Right atrium auricular region (tissue), 2 donors: ENCODE measurements around the gene TFB1M. TPM values are rescaled to one million over a fixed set of nuclear protein-coding genes. Genes with fewer than 3 reads are reported as not detected.

Source experiments
- DNase-seq: peaks from one replicate; pipeline ENCODE4 v3.0.0-alpha.2; 2019; ENCODE audit warnings: low spot score
- H3K27ac ChIP-seq, 2 donors: fragments of 200-600 bp; sonication (generic); 1 replicate in 1 of 2; 2 replicates in 1 of 2; pipeline ENCODE4 v1.5.1; 2016 to 2019
- H3K27me3 ChIP-seq, 2 donors: fragments of 200-600 bp; sonication (generic); one replicate each; pipeline versions ENCODE4 v1.5.1 to v1.6.0; 2017 to 2019
- H3K36me3 ChIP-seq: fragments of 200-600 bp; sonication (generic); one replicate; pipeline ENCODE4 v1.5.1; 2016
- H3K4me1 ChIP-seq, 2 donors: fragments of 200-600 bp; sonication (generic); one replicate each; pipeline versions ENCODE4 v1.5.1 to v1.6.0; 2017 to 2019
- H3K4me3 ChIP-seq, 2 donors: fragments of 200-600 bp; sonication (generic); 1 replicate in 1 of 2; 2 replicates in 1 of 2; pipeline ENCODE4 v1.5.1; 2017 to 2019; ENCODE audit warnings: mild to moderate bottlenecking in 1 of 2, moderate library complexity in 1 of 2
- H3K9me3 ChIP-seq, 2 donors: fragments of 200-600 bp; sonication (generic); one replicate each; pipeline ENCODE4 v1.5.1; 2019
- total RNA-seq, 2 donors: library from RNA; depleted of rRNA; stranded (reverse); fragments of >200 nt; gene quantifications; one replicate each; pipeline ENCODE4 v1.1.0, GENCODE V29; 2016
- TF ChIP-seq, protein P1 (sequence below), 2 donors: fragments of 200-600 bp; sonication (generic); IDR thresholded peaks; one replicate each; pipeline ENCODE4 v1.5.1; 2019; ENCODE audit warnings: antibody characterized with exemption in 2 of 2

TFB1M gene
- total RNA-seq, 2 donors from 2014 or later = 10.7 to 11.1 TPM

DNA sequence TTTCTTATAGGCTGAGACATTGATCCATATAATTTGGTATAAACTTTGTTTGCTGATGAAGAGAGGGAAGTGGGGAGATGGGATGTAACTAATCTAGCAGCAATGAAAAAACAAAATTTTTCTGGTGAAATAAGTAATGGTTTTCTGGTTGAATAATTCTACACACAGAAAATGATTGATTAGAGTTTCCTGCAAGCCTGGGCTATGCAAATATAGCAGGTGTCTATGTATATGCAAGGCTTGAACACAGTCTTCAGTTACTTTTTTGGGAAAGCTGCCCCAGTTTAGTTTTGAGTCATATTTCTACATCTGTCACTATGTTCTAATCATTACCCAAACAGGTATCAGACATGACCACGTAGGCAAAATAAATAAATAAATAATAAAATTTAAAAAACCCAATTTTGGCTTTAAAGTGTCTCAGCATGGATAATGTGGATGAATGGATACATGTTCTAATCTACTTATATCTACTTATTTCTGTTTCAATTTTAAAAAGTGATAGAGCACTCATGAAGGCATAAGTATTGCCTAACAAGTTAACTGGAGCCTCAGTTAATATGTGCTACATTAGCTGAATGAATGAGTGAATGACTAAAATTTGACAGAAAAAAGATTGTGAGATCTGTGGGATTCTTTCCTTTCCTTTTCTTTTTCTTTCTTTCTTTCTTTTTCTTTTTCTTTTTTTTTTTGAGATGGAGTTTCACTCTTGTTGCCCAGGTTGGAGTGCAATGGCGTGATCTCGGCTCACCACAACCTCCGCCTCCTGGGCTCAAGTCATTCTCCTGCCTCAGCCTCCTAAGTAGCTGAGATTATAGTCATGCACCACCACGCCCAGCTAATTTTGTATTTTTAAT, 37.2 kb upstream of the TFB1M start:
- H3K27ac ChIP-seq = no peak overlapping the region
- no peaks in the 10 kb centered on the region for H3K4me1 ChIP-seq
- H3K36me3 ChIP-seq = no peaks in the 10 kb centered on the region
- H3K4me3 ChIP-seq = no peak overlapping the region
- TF ChIP-seq, protein P1, sequence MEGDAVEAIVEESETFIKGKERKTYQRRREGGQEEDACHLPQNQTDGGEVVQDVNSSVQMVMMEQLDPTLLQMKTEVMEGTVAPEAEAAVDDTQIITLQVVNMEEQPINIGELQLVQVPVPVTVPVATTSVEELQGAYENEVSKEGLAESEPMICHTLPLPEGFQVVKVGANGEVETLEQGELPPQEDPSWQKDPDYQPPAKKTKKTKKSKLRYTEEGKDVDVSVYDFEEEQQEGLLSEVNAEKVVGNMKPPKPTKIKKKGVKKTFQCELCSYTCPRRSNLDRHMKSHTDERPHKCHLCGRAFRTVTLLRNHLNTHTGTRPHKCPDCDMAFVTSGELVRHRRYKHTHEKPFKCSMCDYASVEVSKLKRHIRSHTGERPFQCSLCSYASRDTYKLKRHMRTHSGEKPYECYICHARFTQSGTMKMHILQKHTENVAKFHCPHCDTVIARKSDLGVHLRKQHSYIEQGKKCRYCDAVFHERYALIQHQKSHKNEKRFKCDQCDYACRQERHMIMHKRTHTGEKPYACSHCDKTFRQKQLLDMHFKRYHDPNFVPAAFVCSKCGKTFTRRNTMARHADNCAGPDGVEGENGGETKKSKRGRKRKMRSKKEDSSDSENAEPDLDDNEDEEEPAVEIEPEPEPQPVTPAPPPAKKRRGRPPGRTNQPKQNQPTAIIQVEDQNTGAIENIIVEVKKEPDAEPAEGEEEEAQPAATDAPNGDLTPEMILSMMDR (IDR thresholded peaks at IDR 0.05) = no peak
- H3K27me3 ChIP-seq = no peaks in the 10 kb centered on the region
- peaks cover 0 to 37% of the 10 kb centered on the region in 2 donors for H3K9me3 ChIP-seq
- no peak for DNase-seq

DNA sequence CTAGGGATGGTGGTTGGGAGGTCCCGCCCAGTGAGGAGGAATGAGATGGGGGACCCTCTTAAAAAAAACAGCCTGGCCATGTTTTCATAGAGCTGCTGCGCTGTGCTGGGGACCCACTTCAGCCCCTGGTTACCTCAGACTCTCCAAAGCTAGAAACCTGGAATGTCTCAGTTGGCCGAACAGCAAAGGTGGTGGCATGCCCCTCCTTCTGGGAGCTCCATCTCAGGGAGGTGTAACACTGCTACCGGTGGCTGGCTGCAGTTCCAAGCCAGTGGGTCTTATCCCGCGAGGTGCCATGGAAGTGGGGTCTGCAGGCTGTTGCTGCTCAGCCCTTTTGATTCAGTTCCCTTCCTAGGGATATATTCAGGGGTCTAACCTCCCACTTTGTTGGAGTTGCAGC, 35.7 kb upstream of the TFB1M start:
- no peak for DNase-seq
- Histone ChIP-seq H3K4me1 (no peaks in the 10 kb centered on the region), H3K4me3 (no peak overlapping the region), H3K27ac (no peak overlapping the region), H3K36me3 (no peaks in the 10 kb centered on the region), H3K27me3 (no peaks in the 10 kb centered on the region), H3K9me3 (peaks cover 0 to 43% of the 10 kb centered on the region in 2 donors)
- TF ChIP-seq, protein P1 (IDR thresholded peaks at IDR 0.05) = no peak

DNA sequence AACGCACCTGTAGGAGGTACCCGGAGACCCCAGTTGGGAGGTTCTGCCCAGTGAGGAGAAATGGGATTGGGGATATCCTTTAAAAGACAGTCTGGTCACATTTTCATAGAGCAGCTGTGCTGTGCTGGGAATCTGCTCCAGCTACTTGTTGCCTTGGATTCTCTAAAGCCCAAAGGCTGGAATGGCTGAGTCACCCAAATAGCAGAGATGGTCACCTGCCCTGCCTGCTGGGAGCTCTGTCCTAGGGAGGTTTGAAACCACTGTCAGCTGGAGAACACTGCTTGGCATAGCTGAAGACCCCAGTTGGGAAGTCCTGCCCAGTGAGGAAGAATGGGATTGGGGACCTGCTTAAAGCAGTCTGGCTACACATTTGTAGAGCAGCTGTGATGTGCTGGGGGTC, 34.8 kb upstream of the TFB1M start:
- TF ChIP-seq, protein P1 (IDR thresholded peaks at IDR 0.05) = no peak
- Histone ChIP-seq H3K27me3 (no peaks in the 10 kb centered on the region), H3K27ac (no peak overlapping the region), H3K4me3 (no peak overlapping the region), H3K9me3 (peaks cover 0 to 34% of the 10 kb centered on the region in 2 donors), H3K4me1 (no peaks in the 10 kb centered on the region), H3K36me3 (no peaks in the 10 kb centered on the region)
- DNase-seq = no peak

DNA sequence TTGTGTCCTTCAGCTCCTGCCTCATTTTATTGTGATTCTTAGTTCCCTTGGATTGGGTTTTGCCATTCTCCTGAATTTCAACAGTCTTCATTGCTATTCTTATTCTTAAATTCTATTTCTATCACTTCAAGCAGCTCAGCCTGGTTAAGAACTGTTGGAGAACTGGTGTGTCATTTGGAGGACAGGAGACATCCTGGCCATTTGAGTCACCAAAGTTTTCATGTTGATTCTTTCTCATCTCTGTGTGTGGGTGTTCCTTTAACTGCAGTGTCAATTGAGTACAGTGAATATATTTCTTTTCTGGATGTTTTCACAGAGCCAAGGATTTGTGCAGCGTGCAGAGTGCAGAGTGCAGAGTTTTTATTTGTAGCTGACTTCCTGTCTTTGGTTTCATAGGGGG, 33.5 kb upstream of the TFB1M start:
- H3K27me3 ChIP-seq = no peaks in the 10 kb centered on the region
- H3K4me3 ChIP-seq = no peak overlapping the region
- TF ChIP-seq, protein P1 (IDR thresholded peaks at IDR 0.05) = no peak
- H3K9me3 ChIP-seq = peaks cover 0 to 23% of the 10 kb centered on the region in 2 donors
- H3K27ac ChIP-seq = no peak overlapping the region
- DNase-seq = no peak
- no peaks in the 10 kb centered on the region for H3K36me3 ChIP-seq
- H3K4me1 ChIP-seq = no peaks in the 10 kb centered on the region

DNA sequence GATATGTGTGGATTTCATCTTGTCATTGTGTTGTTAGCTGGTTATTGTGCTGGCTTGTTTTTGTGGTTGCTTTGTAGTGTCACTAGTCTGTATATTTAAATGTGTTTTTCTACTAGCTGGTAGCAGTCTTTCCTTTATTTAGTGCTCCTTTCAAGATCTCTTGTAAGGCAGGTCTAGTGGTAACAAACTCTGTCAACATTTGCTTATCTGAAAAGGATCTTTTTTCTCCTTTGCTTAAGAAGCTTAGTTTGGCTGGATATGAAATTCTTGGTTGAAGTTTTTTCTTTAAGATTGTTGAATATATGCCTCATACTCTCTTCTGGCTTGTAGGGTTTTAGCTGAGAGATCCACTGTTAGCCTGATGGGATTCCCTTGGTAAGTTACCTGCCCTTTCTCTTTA, 32.7 kb upstream of the TFB1M start:
- H3K4me1 ChIP-seq = no peaks in the 10 kb centered on the region
- no peaks in the 10 kb centered on the region for H3K27me3 ChIP-seq
- peaks cover 0 to 23% of the 10 kb centered on the region in 2 donors for H3K9me3 ChIP-seq
- no peak for DNase-seq
- TF ChIP-seq, protein P1 (IDR thresholded peaks at IDR 0.05) = no peak
- H3K4me3 ChIP-seq = no peak overlapping the region
- H3K36me3 ChIP-seq = no peaks in the 10 kb centered on the region
- H3K27ac ChIP-seq = no peak overlapping the region
